AG08395 (cell line): ENCODE data around the gene USP2.

Experiments used
- DNase-seq: peaks from one replicate; pipeline ENCODE4 v3.0.0; 2012; ENCODE audit warnings: mixed read lengths, low spot score

USP2 gene

DNA sequence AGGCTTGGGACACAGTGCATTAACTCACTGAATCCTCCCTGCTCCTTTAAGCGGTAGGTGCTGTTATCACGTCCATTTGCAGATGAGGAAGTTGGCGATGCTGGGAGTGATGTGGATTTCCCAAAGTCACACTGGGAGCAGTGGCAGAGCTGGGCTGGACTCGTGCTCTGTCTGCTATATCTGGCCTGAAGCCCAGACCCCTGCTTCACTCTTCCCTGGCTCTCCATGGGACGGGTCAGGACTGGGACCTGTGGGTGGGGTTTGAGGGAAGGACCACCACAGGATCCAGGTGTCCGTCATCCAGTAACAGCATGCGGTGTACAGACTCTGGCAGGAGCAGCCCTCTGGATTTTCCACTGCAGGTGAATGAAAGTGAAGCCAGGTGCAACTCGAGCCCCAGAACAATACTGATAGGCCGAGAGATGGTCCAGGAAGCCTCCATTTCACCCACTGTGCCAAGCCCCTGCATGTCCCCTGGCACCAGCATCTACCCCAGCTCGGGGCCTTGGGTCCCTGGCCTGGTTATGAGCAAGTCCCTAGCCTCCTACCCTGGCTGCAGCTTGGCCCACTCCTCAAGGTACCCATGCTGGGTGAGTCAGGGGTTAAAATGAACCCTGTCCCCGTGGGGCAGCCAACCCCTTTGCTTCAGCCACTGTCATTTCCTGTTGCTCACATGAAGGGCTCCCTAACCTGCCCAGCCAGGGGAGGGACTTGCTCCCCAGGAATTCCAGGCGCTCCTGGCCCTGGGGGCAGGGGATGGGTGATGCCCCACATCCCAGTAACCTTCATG, 4.2 kb downstream of the USP2 start:
- no peak for DNase-seq

DNA sequence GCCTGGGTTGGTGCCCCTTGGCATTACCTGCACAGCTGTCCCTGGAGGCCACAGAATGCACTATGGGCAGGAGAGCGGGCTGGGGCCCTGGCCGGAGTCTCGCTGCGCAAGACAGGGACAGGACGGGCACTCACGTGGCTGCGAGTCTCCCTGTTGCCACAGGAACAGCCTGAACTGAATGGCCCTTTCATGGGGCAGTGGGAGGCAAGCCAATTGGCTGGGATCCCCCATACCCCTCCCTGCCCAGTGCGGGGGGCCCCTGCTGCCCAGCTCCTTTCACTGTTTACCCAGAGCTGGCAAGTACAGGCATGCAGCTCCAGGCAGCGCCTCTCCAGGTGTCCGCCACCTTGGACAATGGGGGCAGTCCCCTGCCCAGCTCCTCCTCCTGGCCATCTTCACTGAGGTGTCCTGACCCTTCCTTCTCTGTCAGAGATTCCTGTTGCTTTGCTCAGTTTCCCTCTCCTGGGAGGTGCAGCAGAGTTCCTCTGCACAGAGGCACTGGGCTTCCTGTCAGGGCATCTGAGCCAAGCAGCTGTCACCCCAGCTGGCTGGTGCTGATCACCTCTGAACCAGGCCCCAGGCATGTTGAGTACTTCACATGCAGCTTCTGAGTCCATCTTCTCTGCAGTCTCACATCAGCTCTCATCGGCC, 5.2 kb downstream of the USP2 start:
- DNase-seq = no peak

DNA sequence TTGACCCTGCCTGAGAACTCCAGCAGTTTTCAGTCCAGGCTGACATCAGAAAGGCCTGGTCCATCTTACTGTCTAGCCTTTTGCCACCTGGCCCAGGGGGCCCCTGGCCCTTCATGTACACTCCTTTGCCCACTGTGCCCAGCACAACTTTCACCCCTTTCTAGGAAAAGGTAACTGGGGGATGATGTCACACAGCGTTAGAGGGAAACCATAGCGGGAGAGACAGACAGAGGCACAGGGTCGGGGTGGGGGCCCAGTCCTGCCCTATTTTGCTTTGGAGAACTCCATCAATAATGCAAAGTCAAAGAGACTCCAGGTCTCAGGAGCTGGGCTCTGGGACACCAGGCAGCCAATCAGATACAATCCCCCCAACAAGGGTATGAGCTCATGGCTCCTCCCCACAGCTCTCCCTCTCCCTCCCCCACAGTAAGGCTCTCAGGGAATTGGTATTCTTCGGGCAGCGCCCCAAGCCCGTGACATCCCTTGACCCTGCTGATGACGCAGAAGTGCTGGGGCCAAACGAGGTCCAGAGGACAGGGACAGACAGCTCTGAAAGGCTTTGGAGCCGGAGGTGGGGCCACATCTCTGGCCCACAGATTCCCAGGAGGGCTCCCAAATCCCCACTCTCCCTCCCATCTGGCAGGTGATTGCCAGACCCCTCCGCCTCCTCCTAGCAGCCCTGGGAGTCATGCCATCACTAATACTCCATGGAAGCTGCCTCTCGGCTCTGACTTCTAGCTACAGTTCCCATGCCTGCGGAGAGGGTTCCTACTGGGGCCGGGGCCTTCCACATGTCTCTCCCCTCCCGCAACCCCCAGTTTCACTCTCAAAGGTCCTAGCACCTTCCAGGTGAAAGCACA, 5.9 kb downstream of the USP2 start:
- no peak for DNase-seq

DNA sequence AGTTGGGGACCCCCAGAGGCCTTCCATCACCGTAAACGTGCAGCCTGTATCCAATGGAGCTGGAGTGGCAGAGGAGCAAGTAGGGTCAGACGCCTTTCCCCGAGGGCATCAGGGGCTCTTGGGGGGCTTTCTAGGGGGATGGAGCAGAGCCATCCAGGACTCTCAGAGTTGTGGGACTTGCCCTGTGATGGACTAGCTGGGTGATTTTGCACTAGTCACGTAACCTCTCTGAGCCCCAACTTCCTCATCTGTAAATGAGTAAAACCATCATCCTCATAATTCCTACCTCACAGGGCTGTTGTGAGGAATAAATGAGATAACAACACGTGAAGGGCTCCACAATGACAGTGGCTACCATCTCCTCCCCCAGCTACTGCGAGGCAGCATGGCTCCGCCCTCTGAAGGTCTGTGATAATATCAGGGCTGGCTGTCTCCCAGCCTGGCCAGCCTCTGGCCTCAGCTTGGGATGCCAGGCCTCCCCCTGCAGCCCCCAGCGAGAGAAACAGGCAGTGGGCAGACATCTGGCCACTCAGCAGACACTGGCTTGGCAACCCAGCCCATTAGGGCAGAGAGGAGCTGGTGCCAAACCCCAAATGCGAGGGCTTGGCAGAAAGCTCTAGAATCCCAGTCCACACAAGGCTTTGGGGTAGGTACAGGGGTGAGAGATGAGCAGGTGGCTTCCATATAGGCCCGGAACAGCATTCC, 6.7 kb downstream of the USP2 start:
- DNase-seq = no peak

DNA sequence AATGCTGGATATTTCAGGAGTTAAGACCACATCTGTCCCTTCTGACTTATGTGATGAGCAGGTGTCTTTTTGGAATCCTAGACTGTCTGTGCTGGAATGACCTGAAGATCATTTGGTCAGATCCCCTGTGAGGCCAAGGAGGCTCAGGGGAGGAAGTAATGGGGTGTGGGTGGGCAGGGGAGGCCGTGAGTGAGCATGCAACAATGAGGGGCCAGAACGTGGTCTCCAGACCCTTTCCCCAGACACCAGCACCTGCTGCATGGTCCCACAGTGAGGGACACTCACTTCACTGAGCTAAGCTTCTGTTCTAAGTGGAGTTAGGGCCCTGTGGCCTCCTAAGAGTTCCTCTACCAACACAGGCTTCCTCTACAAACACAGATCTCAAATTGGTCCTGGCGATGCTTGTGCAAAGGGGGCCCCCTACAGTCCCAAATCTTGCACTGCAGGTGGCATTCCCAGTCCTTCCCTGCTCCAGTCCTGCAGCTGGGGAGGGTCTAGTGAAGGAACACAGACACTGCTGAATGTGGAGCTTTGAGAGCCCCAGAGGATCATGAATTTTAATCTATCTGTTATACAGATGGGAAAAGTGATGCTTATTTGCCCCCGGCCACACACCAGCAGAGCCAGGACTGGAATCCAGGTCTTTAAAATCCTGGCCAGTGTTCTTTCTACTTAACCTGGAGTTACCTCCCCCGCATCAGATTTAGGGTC, 7.4 kb downstream of the USP2 start:
- DNase-seq = peak; percentile 80

DNA sequence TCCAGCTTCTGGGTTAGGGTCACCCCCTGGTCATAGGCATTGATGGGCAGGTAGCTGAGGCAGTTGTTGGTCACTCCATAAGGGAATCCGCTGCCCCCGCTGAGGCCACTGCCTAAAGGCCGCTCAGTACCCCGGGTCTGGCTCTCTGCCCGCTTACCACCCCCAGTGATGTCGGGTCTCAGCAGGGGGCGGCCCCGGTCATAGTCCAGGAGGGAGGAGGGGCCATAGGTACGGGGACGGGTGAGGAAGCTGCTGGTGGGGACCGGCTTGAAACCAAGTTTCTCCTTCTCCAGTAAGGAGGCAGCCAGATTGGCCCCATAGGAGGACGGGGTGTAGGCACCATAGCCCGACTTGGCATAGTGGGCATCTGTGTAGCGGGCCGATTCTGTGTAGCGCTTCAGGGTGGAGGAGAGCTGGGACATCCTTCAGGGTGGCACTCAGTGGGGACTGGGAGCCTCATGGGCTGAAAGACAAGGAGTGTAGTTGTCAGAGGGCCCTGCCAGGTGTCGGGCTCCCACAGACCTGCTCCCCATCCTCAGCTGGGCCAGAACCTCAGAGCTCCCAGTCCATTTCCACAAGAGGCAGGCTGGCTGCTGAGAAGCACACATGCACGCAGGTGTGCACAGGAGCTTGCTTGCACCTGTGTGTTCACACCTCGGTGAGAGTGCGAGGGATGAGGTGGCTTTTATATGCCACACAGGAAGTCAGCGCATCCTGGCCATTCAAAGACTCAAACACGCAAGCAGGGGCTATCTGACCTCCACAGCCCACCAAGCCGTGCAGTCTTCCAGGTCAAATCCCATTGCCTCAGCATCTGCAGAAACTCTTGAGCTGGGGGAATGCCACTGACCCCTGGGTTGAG, 8.2 kb downstream of the USP2 start:
- no peak for DNase-seq

DNA sequence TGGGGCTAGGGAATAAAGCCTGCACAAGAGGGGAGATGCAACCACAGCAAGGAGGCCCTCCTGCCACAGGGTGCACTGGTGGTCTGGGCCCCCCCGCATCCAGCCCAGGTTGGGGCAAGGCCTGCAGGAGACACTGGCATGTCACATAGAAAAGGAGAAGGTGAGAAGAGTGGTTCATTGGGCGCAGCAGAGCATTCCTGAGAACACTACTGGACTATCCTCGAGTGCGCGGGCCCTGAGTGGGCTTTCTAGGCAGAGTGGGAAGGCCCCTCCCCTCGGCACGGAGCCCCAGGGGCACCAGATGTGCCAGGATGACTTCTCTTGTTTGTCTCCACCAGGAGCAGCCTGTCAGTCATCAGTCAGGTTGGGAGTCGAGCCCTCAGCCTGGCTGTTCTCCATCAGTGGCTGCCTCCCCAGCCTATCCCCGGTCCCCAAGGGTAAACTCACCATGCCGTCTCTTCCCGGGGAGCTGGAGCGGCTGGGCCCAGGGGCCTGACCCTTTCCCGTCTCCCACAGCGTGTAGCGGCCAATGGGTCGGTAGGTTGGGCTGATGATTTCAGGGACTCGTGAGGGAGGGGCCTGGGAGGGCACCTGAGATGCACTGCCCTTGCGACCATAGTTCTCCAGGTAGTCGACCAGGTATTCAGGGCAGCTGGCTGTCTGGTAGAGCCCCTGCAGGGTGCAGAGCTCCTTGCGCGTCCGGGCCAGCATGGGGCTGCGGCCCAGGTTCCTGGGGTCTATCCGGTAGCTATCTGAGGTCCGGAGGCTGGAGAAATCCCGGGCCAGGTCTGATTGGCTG, 9.0 kb downstream of the USP2 start:
- no peak for DNase-seq

DNA sequence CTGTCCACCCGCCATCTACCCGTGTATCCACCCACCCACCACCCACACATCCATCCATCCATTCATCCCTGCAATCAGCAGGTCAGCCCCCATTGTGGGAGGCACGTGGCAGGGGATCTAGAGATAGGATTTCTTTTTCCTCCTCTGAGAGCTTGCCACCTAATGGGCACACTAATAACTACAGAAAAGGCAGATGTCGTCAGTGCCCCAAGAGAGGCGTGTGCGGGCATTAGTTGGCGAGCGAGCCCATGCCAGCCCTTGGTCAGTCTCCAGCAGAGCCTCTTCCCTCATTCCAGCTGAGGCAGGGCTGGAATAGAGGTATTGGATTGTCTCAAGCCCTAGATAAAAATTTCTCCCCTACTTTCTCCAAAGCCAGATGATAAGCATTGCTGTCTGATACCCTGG, 9.7 kb downstream of the USP2 start:
- DNase-seq = no peak

DNA sequence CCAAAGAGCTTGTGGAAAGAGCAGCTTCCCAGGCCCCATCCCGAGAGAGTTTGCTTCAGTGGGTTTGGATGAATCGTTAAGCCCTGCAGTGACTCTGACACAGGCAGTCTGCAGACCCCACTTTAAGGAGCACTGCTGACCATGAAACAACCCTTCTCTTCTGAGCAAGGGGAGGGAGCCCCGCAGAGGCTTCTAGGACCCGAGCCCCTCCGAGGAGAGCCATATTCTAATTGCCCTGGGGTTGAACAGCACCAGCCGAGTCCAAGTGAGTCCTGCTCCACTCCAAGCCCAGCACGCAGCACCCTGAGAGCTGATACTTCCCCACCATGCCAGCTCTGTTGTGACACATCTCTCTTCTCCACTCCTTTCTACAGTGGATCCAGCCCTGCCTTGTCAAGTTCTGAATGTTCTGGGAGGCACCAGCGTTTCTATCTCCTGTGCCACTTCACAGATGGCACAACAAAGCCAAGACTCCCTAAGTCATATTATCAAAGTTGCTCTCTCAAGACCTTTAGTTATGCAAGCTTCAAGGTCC, 10.4 kb downstream of the USP2 start:
- DNase-seq = no peak

DNA sequence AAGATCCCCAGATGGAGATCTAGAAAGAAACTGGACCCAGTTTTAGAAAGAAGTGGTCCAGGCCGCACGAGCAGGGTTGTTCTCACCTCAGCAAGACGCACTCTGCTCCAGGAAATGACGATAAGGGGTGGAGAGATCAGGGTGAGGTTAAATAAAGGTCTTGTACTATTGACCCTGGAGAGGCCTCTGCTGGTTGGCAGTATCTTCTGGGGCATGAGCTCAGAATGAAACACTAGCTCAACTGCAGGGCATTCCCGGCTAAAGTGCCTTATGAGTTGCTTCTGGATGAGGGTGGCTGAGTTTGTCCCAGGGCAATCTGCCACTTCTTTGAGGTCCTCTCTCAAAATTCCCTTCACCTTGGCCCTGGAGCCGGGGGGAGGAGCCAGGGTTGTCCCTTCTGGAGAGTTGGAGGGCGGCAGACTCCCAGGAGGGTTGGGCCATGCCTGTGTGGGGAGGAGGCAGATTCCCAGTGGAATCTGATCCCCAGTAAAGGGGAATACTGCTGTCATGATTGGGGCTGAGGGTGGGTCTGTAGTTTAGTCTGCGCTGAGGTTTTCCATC, 10.9 kb downstream of the USP2 start:
- no peak for DNase-seq

DNA sequence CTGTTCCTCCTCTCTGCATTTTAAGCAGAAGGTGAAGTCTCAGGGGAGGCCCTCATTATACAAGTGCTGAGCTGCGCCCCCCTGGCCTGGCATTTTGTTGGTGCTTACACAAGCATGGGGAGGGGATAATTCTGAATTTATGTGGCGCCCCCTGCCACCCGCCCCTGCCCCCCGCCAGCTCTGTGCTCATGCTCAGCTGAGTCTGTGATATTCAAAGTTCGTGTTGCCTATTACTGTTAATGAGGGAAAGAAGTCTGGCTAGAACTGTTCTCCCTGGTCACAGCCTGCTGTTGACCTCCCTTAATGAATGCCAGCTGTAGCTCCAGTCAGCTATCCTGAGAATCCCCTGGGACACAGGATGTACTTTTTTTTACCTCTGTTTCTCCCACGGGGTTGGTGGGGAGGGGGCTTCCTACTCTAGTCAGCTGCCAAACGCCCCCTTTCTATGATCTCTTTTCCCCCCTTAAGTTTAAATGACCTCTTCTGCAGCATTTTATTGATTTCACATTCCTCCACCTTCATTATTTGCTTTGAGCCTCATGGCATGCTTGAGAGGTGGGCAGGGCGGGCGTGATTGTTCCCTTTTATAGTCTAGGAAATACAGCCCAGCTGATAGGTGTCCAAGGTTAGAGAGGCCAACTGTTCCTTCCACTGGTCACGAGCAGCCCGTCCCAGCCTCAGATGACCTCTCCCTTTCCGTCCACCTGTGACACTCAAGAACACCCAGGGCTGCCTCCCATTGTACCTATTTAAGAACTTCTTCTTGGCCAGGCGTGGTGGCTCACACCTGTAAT, 12.2 kb downstream of the USP2 start:
- peak; percentile 49 for DNase-seq

DNA sequence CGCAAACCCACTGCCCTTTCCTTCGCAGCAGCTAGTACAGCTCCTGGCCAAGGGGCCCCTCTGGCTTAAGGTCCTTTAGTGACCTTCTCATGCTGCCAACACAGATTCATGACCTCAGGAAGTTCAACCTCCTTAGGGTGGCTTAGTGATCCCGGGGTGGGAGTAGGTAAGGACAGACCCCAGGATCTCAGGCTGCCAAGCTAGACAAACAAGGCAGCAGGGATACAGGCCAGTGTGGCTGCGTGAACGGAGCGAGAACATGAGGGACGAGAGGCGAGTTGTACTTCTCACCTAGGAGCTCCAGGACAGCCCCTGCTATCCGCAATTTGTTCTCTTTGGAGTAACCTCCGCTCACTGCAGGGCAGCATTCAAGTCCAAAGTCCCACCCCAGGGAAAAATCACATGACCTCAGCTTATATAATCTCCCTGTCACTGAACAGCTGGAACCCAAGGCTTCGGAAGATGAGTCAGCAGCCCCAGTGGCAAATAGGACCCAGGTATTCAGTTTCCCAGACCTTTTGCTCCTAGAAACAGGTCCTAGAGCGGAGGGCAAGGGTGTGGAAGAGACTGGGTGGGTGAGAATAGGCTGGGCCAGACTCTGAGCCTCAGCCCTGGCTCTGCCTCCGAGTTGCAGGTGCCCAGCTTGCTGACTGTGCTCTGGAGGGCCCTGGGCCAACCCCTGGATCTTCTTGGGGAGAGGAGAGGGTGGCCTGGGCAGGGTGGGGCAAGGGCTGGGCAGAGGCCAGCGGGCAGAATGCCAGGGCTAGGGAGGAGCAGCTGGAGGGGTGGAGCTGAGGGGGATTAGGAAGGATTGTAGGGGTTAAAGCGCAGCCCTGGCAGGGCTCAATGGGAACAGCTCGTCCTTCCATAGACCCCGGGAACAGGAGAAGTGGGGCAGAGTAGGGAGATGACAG, 13.1 kb downstream of the USP2 start:
- no peak for DNase-seq

DNA sequence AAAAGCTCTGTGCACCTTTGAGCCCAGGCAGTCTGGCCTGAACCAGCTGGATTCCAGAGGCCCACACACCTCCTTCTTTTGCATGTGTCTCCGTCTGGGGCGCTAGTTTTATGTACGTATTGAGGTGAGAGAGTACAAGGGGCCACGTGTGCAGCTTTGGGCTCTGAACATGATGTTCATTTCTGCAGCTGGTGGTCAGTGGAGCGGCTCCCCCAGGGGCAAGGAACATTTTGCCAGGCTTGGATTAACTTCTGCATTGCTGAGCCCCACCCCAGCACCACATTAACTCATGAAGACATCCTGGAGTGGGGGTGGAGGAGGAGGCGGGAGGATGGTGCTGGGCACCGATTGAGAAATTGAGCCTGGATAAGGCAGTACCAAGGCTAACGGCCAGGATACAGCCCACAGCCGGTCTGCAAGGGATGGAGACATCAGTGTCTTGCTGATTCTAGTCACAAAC, 13.8 kb downstream of the USP2 start:
- no peak for DNase-seq

DNA sequence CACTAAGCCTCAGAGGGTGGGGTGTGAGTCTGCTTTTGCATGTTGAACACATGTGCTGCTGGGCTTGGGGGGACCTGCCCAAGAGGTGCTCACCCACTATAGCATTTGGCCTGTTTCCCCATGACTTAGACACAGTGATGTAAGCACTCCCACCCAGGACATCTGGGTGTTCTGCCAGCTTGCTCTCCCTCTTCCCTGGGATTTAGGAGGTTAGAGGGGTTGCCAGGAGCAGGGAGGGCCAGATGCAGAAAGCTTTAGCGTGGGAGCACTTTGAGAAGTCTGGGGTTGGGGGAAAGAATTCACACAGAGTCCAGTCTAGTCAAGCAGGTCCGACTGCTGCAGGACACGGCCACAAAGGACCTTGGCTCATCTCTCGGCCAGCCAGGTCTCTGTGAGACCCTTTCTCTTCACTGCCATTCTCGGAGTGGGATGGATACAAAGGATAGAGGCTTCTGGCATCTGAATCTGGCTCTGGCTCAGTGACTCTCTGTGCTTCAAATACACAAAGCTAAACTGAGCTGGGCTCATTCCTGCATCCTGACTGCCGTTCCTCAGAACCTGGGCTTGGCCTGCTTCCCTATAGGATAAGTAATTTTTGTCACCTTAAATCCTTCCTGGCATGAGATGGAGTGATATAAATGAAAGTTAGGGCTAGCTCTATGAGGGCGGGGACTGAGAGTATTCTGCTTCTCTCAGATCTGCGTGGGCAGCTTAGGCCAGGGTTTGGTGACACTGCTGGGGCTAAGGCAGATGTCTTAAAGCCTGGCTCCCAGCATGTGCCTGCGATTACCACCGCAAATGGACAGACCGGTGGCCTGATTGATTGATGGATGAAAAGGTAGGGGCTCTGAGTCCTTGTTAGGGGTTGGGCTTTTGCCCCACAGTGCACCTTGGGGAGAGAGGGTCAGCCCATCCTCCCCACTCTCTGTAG, 14.5 kb downstream of the USP2 start:
- DNase-seq = no peak

DNA sequence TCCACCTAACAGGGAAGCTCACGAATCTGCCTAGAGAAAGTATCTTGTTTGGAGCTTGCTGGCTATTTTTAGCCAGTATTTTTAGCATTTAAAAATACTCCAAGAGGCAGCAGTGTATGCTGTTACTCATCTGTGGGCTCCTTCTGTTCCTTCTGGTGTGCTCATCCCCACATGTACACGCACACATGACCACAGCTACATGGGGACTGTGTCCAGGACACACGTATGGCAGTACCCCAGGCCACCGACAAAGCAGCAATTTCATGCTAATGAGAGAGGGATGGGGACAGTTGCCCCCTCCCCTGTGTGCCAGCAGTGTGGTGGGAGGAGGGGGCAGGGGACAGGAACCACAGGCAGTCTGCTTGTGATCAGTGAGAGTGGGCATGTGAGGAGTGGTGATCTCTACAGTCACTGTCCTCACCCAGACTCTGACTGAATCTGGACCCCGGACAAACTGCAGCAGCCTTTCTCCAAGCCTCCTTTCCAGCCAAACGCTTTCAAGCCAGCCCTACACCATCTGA, 16.4 kb downstream of the USP2 start:
- peak; percentile 39 for DNase-seq
